HG03439 (cell line): Measurements from ENCODE around the gene MYO1F.

Source experiments
- ATAC-seq: cut with Tn5 transposase; IDR thresholded peaks from one replicate; pipeline ENCODE4 v1.9.1; 2021; ENCODE audit warnings: mild to moderate bottlenecking, moderate library complexity; ENCODE audit not compliant: unreplicated experiment

The MYO1F gene

DNA sequence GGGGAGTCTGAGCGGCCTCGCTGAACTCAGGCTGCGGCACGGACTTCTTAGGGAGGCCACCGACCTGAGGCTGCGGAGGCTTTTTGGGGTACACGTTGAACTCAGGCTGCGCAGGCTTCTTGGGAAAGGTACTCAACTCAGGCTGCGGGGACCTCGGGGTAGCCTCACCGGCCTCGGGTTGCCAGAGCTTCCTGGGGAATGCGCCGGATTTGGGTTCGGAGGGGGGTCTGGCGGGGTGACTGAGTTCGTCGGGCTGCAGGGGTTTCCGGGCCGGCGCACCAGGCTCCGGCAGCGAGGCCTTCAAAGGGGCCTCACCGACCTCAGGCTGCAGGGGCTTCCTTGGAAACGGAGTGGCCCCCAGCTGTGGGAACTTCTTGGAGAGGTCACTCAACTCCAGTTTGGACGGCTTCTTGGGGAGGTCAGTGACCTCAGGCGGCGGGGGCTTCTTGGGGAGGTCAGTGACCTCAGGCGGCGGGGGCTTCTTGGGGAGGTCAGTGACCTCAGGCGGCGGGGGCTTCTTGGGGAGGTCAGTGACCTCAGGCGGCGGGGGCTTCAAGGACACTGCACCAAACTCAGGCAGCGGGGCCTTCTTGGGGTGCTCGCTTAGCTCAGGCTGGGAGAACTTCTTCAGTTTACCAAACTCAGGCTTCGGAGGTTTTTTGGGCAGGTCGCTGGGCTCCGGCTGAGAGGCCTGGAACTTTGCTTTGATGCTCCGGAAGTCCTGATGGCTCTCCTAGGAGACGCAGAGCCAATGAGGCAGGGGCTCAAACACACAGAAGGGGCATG is 78.0 kb downstream of the MYO1F start:
- no peak for ATAC-seq

DNA sequence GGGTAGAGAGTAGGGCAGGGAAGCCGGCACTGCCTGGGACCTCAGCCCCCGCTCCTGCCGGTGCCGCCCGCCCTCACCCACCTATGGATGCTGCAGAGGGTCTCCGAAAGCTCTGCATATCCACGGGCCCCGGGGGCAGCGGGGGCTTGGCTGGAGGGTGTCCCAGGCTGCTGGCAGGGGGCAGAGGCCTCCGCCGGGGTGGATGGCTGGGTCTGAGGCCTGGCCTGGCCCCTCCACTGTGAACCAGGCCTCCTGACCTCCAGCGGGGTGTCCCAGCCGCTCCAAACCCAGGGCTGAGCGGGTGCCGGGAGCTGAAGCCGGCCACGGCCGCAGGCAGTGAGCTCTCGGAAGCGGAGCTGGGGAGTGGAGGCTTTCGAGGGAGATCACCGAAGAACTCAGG is 78.9 kb downstream of the MYO1F start:
- ATAC-seq = no peak

GRCh38 chr19:8494158-8494557 is 83.1 kb downstream of the MYO1F start:
- no peak for ATAC-seq

DNA sequence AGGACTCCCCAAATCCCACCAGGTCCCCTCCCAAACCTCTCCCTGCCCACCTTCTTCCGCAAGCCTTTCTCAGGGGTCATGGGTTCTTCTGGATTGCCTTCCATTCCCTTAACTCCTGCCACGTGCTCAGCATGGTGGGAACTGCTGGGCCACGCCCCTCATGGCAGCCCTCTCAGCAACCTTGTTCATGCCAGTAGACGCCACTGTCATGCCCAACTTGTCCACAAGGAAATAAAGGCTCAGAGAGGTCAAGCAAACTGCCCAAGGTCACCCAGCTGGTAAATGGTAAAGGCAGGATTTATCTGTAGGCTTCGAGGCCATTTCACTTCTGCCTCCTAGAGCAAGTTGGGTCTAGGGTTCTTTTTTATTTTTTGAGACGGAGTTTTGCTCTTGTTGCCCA is 85.7 kb downstream of the MYO1F start:
- no peak for ATAC-seq

GRCh38 chr19:8490873-8491272 is 86.4 kb downstream of the MYO1F start:
- ATAC-seq = no peak

GRCh38 chr19:8490395-8490760 is 86.9 kb downstream of the MYO1F start:
- no peak for ATAC-seq

DNA sequence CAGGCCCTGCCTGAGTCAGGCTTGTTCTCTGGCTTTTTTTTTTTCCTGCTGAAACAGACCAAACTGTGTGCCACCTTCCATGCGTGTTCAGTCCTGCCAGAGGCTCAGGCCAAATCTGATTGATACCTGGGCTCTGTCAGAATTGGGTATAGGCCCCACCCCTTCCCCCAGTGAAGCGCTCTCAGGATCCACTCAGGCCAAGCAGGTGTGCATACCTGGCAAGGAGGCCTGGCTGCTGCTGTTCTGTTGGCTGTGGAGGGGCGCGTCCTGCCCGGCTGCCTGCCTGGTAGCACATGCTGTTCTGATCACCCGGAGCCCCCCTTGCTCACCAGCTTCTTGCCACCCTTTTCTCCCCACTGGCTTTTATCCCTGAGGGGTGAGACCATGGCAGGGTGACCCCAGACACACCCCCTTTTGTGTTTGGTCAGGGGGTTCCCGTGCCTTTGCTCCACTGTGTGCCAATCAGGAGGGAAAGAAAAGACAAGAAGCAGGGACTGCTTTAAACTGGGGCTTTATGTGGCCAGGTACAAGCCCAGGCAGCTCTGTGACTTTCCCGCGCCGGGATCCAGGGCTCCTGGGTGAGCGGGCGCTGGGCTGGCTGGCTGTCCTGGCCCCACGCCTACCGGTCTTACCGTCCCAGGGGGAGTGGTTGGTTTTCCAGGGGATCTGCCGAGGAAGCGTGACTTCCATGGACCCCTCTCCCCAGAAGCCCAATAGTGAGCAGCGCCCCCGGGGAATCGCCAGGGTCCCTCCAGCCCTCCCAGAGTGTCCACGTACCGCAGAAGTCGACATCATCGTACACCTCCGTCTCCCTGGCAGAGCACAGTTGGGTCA is 87.5 kb downstream of the MYO1F start:
- ATAC-seq = no peak

- no peak for ATAC-seq
These were observed 88.9 kb downstream of the MYO1F start for GRCh38 chr19:8488365-8488764.

DNA sequence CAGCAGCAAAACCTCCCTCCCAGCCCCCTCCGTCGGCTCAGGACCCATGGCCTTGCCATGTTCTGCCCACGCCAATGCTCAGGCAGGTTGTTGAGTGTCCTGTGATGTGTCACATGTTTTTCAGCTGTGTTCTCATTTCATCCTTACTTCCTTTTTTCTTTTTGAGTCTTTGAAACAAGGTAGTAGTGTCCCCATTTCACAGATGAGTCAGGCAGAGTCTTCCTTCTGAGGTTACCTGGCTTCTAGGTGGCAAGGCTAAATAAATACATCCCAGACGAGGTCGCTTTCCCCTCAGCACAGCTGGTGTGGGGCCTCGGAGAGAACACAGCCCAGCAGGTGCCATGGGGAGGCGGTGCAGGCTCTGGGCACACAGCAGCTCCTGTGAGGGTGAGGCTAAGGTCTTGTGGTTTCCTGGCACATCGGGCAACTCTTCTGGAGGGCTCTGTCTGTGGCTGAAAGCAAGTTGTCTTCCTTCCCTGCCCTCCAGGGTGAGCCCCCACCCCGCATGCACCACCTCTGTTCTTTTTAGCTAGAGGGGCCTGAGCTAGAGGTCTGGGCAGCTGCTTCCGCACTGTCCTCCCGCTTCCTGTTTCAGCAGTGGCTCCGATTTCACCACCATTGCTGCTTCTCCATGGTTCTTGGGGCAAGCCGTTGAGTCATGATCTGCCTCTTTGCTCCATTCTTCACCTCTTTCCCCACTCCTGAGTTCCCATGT is 89.9 kb downstream of the MYO1F start:
- ATAC-seq = peak; percentile 46

DNA sequence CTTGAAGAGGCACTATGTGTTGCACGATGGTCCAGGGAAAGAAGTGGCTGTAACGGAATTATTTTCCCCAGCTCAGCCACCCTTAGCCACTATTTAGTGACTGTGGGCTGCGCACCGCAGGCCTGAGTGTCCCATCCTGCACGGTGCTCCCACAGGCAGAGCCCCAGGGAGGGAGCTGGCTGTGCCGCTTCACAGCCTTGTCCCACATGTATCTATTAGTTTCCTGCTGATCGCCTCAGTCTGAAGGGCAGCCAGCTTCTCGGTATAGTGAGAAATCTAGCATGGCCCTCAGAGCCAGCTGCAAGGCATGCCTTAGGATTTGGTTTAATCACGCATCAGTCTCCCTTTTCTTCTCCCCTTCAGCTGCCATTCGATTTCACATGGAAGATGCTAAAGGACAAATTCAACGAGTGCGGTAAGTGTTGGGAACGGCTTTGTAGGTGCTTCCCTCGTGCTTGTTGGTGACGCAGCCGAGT is 90.5 kb downstream of the MYO1F start:
- ATAC-seq = peak; percentile 8

DNA sequence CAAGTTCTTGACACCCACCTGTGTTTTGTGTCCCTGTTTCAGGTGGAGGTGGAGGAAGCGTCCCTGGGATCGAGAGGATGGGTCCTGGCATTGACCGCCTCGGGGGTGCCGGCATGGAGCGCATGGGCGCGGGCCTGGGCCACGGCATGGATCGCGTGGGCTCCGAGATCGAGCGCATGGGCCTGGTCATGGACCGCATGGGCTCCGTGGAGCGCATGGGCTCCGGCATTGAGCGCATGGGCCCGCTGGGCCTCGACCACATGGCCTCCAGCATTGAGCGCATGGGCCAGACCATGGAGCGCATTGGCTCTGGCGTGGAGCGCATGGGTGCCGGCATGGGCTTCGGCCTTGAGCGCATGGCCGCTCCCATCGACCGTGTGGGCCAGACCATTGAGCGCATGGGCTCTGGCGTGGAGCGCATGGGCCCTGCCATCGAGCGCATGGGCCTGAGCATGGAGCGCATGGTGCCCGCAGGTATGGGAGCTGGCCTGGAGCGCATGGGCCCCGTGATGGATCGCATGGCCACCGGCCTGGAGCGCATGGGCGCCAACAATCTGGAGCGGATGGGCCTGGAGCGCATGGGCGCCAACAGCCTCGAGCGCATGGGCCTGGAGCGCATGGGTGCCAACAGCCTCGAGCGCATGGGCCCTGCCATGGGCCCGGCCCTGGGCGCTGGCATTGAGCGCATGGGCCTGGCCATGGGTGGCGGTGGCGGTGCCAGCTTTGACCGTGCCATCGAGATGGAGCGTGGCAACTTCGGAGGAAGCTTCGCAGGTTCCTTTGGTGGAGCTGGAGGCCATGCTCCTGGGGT is 91.5 kb downstream of the MYO1F start:
- ATAC-seq = no peak

- no peak for ATAC-seq
These were observed 92.8 kb downstream of the MYO1F start for GRCh38 chr19:8484331-8484894.

GRCh38 chr19:8483165-8483564 is 94.1 kb downstream of the MYO1F start:
- ATAC-seq = no peak

DNA sequence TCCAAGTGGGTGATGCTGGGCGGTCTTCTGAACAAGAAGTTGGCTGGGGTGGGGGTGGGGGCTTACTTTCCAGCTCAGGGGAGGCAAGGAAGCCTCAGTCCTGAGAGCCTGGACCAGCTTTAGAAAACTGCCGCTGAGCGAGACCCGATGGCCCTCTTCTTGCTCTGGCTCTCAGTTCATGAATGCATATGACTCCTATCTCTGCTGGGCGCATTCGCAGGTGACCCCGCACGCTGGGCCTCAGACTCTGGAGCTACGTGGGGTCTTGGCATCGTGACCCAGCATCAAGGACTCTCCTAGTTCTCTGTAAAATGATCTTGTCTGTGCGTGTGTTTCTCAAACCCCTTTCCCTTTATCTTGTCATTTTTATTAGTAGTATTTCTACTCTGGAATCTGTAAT is 94.5 kb downstream of the MYO1F start:
- no peak for ATAC-seq

GRCh38 chr19:8481616-8482015 is 95.6 kb downstream of the MYO1F start:
- no peak for ATAC-seq

DNA sequence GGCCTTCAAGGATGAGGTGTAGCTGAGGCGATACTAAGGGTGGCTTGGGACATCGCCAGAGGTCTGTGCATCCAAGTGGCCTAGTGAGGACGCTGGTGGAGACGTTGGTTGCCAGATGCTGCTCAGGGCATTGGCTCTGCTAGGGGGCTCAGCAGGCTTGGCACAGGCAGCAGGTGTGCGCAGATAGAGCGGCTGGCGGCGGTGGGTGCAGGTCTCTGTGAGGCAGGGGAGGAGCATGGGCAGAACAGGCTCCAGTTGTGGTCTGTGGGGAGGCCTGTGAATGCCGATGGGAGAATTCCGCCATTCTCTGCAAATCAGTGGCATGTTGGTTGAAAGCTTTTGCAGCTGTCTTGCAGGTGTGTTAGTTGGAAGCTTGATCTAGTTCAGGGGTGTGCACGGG is 96.0 kb downstream of the MYO1F start:
- no peak for ATAC-seq

DNA sequence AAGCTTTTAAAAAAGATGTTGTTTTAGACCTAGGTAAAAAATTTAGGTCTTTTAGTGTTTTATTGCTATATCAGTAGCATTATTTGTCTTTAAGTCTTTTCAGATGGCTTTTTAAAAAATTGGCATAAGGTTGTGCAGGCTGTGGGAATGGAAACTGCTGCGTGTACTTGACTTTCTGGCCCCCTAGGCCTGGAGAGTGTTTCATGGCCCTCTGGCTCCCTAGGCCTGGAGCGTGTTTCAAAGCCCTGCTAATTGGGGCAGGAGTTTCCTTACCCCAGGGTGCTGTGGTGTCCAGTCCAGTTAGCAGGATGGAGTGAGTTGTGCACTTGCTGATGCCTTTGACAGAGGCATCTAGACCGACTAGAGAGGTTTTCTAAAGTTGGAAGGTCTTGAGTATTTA is 98.6 kb downstream of the MYO1F start:
- no peak for ATAC-seq

- no peak for ATAC-seq
These were observed 99.4 kb downstream of the MYO1F start for GRCh38 chr19:8477889-8478288.

GRCh38 chr19:8476524-8476923 is 100.7 kb downstream of the MYO1F start:
- ATAC-seq = no peak

GRCh38 chr19:8475005-8475404 is 102.2 kb downstream of the MYO1F start:
- no peak for ATAC-seq
